Putamen (tissue), 1 donor: ENCODE measurements around the gene GSTA4.
"Not testable (repeated sequence)": the region's sequence is repeated elsewhere in the genome, so short reads cannot be mapped to it uniquely, and the experiment has no call there.

Source experiments
- DNase-seq: peaks from one replicate; pipeline ENCODE4 v3.0.0-alpha.2; 2016; ENCODE audit warnings: low spot score

GSTA4 gene

GRCh38 chr6:52975580-52975979 is 19.5 kb downstream of the GSTA4 start:
- no peak for DNase-seq

DNA sequence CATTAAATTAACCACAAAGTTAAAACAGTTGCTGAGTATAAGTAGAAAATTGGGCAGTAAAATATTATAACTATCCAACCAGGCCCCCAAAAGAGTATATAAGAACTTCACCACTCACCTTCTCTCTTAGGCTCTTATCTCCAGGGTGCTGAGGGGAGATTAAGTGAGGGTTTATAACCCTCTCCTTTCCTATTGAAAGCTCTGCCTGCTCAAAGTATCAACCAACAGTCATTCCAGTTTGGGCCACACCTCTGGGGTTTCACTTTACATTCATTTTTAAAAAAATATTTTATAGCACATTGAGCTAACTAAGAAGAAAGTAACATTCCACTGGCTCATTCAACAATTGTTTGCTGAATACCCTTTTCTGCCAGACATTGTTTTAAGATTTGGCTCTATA is 22.1 kb downstream of the GSTA4 start:
- DNase-seq: no peak

DNA sequence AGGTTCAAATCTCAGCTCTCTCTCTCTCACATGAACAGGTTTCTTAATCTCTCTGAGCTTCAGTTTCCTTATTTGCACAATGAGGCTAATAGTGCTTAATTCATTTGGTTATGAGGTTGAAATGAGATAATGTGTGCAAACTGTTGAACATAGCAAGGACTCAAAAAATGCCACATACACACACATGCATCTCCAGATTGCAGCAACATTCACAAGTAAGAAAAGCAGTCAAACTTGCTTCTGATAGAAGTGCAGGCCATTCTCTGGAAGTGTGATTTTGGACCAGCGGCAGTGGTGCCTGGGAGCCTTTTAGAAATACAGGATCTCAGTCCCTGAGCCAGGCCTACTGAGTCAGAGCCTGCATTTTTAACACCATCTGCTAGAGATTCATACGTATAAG is 25.7 kb downstream of the GSTA4 start:
- DNase-seq: no peak

GRCh38 chr6:52966101-52966500 is 29.0 kb downstream of the GSTA4 start:
- no peak for DNase-seq

- no peak for DNase-seq
Measured at GRCh38 chr6:52965380-52965779, 29.7 kb downstream of the GSTA4 start.

DNA sequence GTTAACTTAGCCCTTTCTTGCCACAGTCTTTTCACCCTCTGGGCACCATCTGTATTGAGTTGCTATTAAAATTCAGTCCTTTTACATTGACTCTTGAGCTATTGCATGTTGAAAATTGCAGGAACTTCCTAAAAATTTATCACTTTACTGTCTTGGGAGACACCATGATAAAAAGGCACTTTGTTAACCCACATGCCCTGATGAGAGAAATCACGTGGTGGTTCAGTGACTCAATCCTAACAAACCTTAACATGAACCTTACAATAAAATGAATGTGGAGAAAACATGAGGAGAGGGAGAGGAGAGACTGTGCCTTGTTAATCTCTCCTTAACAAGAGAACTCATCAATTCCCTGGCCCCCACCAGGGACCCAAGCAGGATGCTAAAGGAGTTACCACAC is 30.8 kb downstream of the GSTA4 start:
- no peak for DNase-seq

GRCh38 chr6:52962701-52963100 is 32.4 kb downstream of the GSTA4 start:
- no peak for DNase-seq

GRCh38 chr6:52961022-52961421 is 34.1 kb downstream of the GSTA4 start:
- DNase-seq: not testable (repeated sequence)

DNA sequence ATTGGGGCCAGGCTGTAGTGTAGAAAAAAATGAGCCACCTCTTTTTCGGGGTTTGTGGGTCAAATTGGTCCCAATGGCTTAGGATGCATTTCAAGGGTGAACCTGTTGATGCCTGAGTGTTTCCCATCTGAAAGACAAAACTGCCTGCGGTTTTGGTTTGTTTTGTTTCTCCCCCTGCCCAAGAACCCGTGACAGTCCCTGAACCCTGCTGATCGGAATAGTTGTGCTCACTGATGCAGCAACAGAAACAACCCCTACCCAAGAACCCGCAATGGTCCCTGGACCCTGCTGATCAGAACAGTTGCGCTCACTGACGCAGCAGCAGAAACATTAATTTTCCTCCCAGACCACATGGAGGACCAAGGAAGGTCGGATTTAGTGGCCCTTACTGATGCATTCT is 34.9 kb downstream of the GSTA4 start:
- not testable (repeated sequence) for DNase-seq

- no peak for DNase-seq
Measured at GRCh38 chr6:52958546-52959255, 36.4 kb downstream of the GSTA4 start.

DNA sequence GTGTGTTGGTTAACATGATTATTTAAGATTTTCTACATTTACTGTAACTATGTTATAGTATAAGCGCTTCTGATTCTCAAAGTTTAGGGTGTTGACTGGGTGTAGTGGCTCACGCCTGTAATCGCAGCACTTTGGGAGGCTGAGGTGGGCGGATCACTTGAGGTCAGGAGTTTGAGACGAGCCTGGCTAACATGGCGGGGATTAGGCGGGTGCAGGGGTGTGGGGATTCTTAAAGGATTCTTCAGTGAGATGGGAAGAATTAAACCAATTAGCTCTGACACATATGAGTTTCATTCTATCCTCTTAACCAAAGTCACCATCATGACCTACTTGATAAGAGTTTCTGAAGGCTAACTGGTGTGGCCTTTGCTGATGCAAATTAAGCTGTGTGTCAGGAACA is 39.2 kb downstream of the GSTA4 start:
- no peak for DNase-seq

- DNase-seq: no peak
Measured at GRCh38 chr6:52953911-52954839, 40.9 kb downstream of the GSTA4 start.

DNA sequence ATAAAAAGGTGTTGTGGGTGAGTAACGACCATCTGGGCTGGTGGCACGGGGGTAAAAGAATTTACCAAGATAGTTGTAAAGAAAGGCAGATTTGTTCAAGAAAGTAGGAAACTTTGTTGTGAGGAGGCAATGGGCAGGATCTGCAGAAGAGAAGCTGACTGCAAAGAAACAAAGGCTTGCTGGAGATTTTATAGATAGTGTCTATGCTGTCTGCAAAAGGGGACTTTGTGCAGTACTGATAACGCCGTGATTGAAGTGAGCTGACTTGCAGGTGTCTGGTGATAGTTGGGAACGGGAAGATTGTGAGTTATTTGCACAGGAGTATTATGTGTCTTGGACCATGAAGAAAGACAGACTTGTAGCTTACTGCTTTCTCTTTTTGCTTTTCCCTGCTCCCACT is 48.8 kb downstream of the GSTA4 start:
- no peak for DNase-seq

DNA sequence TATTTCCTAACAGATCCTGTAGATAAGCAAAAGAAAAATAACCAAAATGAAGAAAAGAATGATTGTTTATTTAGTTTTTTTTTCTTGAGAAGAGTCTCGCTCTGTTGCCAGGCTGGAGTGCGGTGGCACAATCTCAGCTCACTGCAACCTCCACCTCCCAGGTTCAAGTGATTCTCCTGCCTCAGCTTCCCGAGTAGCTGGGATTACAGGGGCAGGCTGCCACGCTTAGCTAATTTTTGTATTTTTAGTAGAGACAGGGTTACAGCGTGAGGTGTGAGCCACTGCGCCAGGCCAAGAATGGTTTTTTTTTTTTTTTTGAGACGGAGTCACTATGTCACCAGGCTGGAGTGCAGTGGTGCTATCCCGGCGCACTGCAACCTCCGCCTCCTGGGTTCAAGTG is 52.3 kb downstream of the GSTA4 start:
- DNase-seq: not testable (repeated sequence)

GRCh38 chr6:52942221-52942620 is 52.9 kb downstream of the GSTA4 start:
- DNase-seq: no peak

- DNase-seq: no peak
Measured at GRCh38 chr6:52937908-52938307, 57.2 kb downstream of the GSTA4 start.

DNA sequence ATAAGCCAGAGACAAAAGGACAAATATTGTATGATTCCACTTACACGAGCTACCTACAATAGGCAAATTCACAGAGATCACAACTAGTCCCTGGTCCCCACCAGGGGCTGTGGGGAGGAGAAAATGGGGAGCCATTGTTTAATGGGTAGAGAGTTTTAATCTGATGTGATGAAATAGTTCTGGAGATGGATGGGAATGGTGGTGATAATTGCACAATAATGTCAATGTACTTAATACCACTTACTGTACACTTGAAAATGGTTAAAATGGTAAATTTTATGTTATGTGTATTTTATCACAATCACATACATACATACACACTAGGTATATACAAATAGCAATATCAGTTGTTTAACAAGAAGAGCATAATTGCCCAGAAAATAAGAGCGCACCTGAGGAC is 61.3 kb downstream of the GSTA4 start:
- no peak for DNase-seq

GRCh38 chr6:52931351-52931750 is 63.7 kb downstream of the GSTA4 start:
- DNase-seq: no peak

DNA sequence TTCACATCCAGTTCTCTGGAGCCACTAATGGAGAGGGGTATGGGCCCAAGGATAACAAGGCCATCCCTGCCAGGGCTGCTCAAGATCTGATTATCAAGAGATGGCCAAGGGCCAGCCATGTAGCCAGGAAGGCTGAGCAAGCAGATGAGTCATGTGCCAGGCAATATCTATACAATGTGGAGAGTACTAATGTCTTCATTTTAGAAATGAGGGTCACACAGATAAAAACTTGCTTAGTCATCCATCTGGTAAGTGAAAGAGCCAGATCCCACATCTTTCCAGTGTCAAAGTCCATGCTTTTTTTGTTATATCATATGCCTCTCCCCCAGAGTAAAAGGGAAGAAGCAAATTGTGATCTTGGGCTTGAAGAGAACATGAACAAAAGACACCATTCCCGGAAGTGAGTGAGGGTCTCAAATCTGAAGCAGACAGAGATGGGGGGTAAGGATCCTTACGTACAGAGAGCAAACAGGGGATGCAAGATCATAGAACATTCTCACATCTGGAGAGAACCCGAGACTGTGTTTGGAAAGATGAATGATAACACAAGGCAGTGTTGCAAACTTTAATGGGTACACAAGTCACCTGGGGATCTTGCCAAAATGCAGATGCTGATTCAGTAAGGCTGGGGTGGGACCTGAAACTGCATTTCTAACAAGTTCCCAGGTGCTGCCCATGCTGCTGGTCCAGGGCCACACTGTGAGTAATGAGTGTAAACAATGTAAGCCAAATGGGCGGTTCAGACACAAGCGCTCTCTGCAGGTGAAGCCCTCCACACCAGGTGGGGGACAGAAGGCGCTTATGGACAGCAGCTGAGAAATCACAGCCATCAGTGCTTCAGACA is 65.5 kb downstream of the GSTA4 start:
- no peak for DNase-seq
